GM13976 (cell line): ENCODE data around the gene GRP.

Source experiments
- DNase-seq: peaks from one replicate; pipeline ENCODE4 v3.0.0; 2012; ENCODE audit warnings: low spot score
- CTCF ChIP-seq: IDR thresholded peaks from 2 replicates; pipeline ENCODE4 v1.5.1; 2012; ENCODE audit warnings: borderline replicate concordance, mild to moderate bottlenecking; ENCODE audit not compliant: insufficient read depth; ENCODE audit errors: extremely low read depth, missing control alignments, control extremely low read depth
- in situ Hi-C: fragments of 300-500 bp; cut with MboI; formaldehyde crosslinking; loops from one replicate; pipeline ENCODE4 v1.12.0; 2022; ENCODE audit warnings: low sequenced_read_pairs, mixed read lengths, inconsistent platforms; ENCODE audit not compliant: unreplicated experiment

The GRP gene

GRCh38 chr18:59189746-59190145 lies 30.2 kb upstream of the GRP start:
- no peak for DNase-seq
- TF ChIP-seq CTCF, result no peak
- in situ Hi-C loops, result no loop called here

- no peak for TF ChIP-seq CTCF
- DNase-seq, result no peak
- in situ Hi-C loops, result no loop called here
Measured at GRCh38 chr18:59196161-59196725, 23.7 kb upstream of the GRP start.

DNA sequence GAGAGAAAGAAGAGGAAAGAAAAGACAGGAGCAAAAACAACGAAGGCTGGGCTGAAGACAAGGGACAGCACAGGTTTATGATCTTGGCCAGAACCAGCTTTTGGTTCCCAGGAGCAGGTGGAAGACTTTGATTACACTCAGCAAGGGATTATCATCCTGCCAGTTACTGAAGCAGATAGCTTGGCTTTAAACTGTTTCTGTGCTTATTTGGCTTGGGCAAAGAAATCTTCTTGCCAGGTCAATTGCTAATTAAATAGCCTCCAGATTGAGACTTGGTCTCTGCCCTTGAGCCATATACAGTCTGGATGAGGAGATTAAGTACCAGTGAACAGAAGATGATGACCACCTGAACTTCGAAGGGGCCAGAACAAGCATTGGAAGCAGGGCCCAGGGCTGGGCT lies 22.3 kb upstream of the GRP start:
- TF ChIP-seq CTCF, result no peak
- in situ Hi-C loops, result no loop called here
- DNase-seq, result no peak

- in situ Hi-C loops, result no loop called here
Measured at GRCh38 chr18:59198215-59198614, 21.7 kb upstream of the GRP start.

GRCh38 chr18:59200787-59201186 lies 19.2 kb upstream of the GRP start:
- in situ Hi-C loops, result no loop called here
- TF ChIP-seq CTCF, result no peak
- no peak for DNase-seq

More at GRCh38 chr18:59198215-59198614, 21.7 kb upstream of the GRP start:
- TF ChIP-seq CTCF, result no peak
- DNase-seq, result no peak

GRCh38 chr18:59202258-59202820 lies 17.6 kb upstream of the GRP start:
- no peak for TF ChIP-seq CTCF
- no peak for DNase-seq
- in situ Hi-C loops, result no loop called here
